HepG2 (cell line): ENCODE results near the gene FCER1G. TPM values are rescaled to one million over a fixed set of nuclear protein-coding genes. Genes with fewer than 3 reads are reported as not detected.

ENCODE experiments used
- IRF9 ChIP-seq: sonication (generic); formaldehyde crosslinking; IDR thresholded peaks from 2 replicates; pipeline ENCODE4 v1.8.0; 2022; ENCODE audit warnings: missing genetic modification reagents, mild to moderate bottlenecking, borderline replicate concordance
- MAFG ChIP-seq: sonication (generic); formaldehyde crosslinking; IDR thresholded peaks from 2 replicates; pipeline ENCODE4 v1.5.1; 2020; ENCODE audit warnings: mild to moderate bottlenecking, missing genetic modification reagents
- MED1 ChIP-seq: sonication (generic); formaldehyde crosslinking; IDR thresholded peaks from 2 replicates; pipeline ENCODE4 v1.4.0; 2020; ENCODE audit warnings: missing genetic modification reagents
- PBX3 ChIP-seq: sonication (generic); formaldehyde crosslinking; IDR thresholded peaks from 2 replicates; pipeline ENCODE4 v1.8.1; 2023; ENCODE audit warnings: missing genetic modification reagents, inconsistent platforms, borderline replicate concordance
- PITX1 ChIP-seq: sonication (generic); formaldehyde crosslinking; IDR thresholded peaks from 2 replicates; pipeline ENCODE4 v1.5.1; 2020; ENCODE audit warnings: mild to moderate bottlenecking, missing genetic modification reagents
- PLRG1 ChIP-seq: fragments of 450-650 bp; conservative IDR thresholded peaks from 2 replicates; pipeline ENCODE4 v1.6.1; 2016
- RNF2 ChIP-seq: fragments of 450-650 bp; conservative IDR thresholded peaks from 2 replicates; pipeline ENCODE4 v1.6.1; 2016; ENCODE audit warnings: low read depth
- TRAFD1 ChIP-seq: sonication (generic); formaldehyde crosslinking; IDR thresholded peaks from 2 replicates; pipeline ENCODE4 v1.5.1; 2020; ENCODE audit warnings: missing genetic modification reagents, mild to moderate bottlenecking, borderline replicate concordance
- TSC22D2 ChIP-seq: sonication (generic); formaldehyde crosslinking; IDR thresholded peaks from 2 replicates; pipeline ENCODE4 v1.5.1; 2020; ENCODE audit warnings: missing genetic modification reagents, mild to moderate bottlenecking, borderline replicate concordance
- ZNF746 ChIP-seq: sonication (generic); formaldehyde crosslinking; IDR thresholded peaks from 2 replicates; pipeline ENCODE4 v1.8.0; 2022; ENCODE audit warnings: mild to moderate bottlenecking, missing genetic modification reagents
- polyA plus RNA-seq, 8 experiments: library from polyadenylated mRNA; depleted of rRNA in 3 of 8; stranded (reverse) in 7 of 8; unstranded in 1 of 8; fragments of >200 nt; fragmentation: Illumina TruSeq in 4 of 8; extraction: Trizol in 4 of 8; gene quantifications; 2 replicates each; pipeline versions ENCODE4 v1.2.1 to v1.2.3, GENCODE V29; 2011 to 2016; ENCODE audit warnings: low read depth in 4 of 8, missing spikeins in 1 of 8, mixed read lengths in 1 of 8; ENCODE audit not compliant: insufficient read depth in 1 of 8
- total RNA-seq, 5 experiments: library from RNA; depleted of rRNA; stranded (reverse); fragments of >200 nt; fragmentation: Illumina TruSeq; extraction: Trizol; gene quantifications; 2 replicates each; pipeline ENCODE4 v1.2.3, GENCODE V29; 2016; ENCODE audit warnings: low read depth in 1 of 5
- TF ChIP-seq, protein P1 (sequence below): sonication (generic); formaldehyde crosslinking; IDR thresholded peaks from 2 replicates; pipeline ENCODE4 v1.5.0; 2020; ENCODE audit warnings: mild to moderate bottlenecking, missing genetic modification reagents, borderline replicate concordance
- TF ChIP-seq, protein P2 (sequence below): sonication (generic); formaldehyde crosslinking; IDR thresholded peaks from 2 replicates; pipeline ENCODE4 v1.9.0; 2021; ENCODE audit warnings: missing genetic modification reagents, mild to moderate bottlenecking, borderline replicate concordance
- TF ChIP-seq, protein P3 (sequence below): IDR thresholded peaks from 2 replicates; pipeline ENCODE4 v1.6.1; 2012; ENCODE audit warnings: inconsistent platforms
- TF ChIP-seq, protein P4 (sequence below): sonication (generic); formaldehyde crosslinking; IDR thresholded peaks from 2 replicates; pipeline ENCODE4 v1.4.0; 2020; ENCODE audit warnings: missing genetic modification reagents, mild to moderate bottlenecking, borderline replicate concordance

FCER1G gene
- total and polyA plus RNA-seq, 2 of the 13 experiments (the other 11 are each of a cell fraction or from before 2014, with no cell fraction given) = 1.3 to 6.4 TPM

DNA sequence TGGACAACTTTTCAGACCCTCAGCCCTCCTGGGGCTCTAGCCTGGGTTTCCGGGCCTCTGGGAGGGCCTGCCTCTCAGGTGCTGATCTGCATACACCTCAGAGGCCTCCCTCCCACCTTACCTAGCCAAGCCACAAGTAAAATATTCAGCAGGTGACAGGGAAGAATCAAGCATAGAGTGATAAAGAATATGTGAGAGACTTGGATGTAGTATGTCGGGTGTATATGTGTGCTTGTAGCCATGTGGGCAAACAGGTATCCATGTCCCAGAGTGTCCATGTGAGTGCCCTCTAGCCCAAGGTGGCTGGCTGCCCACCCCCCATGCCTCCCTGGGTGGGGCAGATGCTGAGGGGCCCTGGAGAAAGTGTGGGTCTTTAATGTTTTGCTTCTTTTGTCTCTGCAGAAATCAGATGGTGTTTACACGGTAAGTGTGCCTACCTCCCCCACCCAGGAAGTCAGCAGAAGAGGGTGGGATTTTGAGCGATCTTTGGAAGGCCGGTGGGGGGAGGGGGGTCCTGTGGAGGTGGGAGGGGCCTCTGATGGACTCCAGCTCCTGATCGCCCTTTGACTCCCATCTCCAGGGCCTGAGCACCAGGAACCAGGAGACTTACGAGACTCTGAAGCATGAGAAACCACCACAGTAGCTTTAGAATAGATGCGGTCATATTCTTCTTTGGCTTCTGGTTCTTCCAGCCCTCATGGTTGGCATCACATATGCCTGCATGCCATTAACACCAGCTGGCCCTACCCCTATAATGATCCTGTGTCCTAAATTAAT, 3.4 kb downstream of the FCER1G start (continued):
- TF ChIP-seq, protein P1, sequence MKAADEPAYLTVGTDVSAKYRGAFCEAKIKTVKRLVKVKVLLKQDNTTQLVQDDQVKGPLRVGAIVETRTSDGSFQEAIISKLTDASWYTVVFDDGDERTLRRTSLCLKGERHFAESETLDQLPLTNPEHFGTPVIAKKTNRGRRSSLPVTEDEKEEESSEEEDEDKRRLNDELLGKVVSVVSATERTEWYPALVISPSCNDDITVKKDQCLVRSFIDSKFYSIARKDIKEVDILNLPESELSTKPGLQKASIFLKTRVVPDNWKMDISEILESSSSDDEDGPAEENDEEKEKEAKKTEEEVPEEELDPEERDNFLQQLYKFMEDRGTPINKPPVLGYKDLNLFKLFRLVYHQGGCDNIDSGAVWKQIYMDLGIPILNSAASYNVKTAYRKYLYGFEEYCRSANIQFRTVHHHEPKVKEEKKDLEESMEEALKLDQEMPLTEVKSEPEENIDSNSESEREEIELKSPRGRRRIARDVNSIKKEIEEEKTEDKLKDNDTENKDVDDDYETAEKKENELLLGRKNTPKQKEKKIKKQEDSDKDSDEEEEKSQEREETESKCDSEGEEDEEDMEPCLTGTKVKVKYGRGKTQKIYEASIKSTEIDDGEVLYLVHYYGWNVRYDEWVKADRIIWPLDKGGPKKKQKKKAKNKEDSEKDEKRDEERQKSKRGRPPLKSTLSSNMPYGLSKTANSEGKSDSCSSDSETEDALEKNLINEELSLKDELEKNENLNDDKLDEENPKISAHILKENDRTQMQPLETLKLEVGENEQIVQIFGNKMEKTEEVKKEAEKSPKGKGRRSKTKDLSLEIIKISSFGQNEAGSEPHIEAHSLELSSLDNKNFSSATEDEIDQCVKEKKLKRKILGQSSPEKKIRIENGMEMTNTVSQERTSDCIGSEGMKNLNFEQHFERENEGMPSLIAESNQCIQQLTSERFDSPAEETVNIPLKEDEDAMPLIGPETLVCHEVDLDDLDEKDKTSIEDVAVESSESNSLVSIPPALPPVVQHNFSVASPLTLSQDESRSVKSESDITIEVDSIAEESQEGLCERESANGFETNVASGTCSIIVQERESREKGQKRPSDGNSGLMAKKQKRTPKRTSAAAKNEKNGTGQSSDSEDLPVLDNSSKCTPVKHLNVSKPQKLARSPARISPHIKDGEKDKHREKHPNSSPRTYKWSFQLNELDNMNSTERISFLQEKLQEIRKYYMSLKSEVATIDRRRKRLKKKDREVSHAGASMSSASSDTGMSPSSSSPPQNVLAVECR = peak; percentile 53; the same call in 1 of the 2 replicates
- no peak for TF ChIP-seq RNF2
- TF ChIP-seq PLRG1 = no peak
- no peak for TF ChIP-seq TSC22D2 (CRISPR knock-in tag)
- no peak for TF ChIP-seq PBX3 (CRISPR knock-in tag)
- TF ChIP-seq MAFG (CRISPR knock-in tag) = no peak
- TF ChIP-seq, protein P2, sequence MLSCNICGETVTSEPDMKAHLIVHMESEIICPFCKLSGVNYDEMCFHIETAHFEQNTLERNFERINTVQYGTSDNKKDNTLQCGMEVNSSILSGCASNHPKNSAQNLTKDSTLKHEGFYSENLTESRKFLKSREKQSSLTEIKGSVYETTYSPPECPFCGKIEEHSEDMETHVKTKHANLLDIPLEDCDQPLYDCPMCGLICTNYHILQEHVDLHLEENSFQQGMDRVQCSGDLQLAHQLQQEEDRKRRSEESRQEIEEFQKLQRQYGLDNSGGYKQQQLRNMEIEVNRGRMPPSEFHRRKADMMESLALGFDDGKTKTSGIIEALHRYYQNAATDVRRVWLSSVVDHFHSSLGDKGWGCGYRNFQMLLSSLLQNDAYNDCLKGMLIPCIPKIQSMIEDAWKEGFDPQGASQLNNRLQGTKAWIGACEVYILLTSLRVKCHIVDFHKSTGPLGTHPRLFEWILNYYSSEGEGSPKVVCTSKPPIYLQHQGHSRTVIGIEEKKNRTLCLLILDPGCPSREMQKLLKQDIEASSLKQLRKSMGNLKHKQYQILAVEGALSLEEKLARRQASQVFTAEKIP (CRISPR knock-in tag) = no peak
- no peak for TF ChIP-seq IRF9
- TF ChIP-seq PITX1 = peak; percentile 80
- peak; percentile 36; the same call in 1 of the 2 replicates for TF ChIP-seq TRAFD1 (CRISPR knock-in tag)
- peak; percentile 82 for TF ChIP-seq ZNF746 (CRISPR knock-in tag)
- TF ChIP-seq, protein P3, sequence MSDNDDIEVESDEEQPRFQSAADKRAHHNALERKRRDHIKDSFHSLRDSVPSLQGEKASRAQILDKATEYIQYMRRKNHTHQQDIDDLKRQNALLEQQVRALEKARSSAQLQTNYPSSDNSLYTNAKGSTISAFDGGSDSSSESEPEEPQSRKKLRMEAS = no peak
- TF ChIP-seq, protein P4, sequence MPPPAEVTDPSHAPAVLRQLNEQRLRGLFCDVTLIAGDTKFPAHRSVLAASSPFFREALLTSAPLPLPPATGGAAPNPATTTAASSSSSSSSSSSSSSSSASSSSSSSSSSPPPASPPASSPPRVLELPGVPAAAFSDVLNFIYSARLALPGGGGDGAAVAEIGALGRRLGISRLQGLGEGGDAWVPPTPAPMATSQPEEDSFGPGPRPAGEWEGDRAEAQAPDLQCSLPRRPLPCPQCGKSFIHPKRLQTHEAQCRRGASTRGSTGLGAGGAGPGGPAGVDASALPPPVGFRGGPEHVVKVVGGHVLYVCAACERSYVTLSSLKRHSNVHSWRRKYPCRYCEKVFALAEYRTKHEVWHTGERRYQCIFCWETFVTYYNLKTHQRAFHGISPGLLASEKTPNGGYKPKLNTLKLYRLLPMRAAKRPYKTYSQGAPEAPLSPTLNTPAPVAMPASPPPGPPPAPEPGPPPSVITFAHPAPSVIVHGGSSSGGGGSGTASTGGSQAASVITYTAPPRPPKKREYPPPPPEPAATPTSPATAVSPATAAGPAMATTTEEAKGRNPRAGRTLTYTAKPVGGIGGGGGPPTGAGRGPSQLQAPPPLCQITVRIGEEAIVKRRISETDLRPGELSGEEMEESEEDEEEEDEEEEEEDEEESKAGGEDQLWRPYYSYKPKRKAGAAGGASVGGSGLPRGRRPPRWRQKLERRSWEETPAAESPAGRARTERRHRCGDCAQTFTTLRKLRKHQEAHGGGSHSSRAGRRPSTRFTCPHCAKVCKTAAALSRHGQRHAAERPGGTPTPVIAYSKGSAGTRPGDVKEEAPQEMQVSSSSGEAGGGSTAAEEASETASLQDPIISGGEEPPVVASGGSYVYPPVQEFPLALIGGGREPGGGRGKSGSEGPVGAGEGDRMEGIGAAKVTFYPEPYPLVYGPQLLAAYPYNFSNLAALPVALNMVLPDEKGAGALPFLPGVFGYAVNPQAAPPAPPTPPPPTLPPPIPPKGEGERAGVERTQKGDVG (CRISPR knock-in tag) = no peak
- peak; percentile 89 for TF ChIP-seq MED1 (CRISPR knock-in tag)
